Erythroblast (primary cell): ENCODE results near the gene C1QTNF2.

ENCODE experiments used
- GATA1 ChIP-seq: IDR thresholded peaks from 2 replicates; pipeline ENCODE4 v1.6.1; 2011; ENCODE audit warnings: low read depth, mild to moderate bottlenecking, control low read depth, low read length, moderate library complexity
- POLR2A ChIP-seq: IDR thresholded peaks from 2 replicates; pipeline ENCODE4 v1.6.1; 2011; ENCODE audit warnings: mild to moderate bottlenecking, low read length

DNA sequence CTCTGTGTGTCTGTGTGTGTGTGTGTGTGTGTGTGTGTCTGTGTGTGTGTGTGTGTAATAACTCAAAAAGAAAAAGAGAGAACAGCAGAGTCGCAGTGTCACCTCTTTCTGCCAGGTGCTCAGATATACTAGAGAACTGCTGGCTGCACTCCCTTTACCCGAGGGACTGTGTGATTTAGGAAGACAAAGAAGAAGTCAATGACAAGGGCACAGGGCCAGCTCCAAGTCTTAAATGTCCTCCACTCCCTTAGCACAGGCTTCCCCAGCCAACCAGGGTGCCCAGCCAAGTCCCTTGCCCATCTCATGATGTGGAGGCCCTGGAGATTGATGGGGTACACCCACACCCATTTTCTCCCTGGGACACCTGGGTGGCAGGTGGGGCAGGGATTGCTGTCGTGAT is 66.7 kb downstream of the C1QTNF2 start:
- TF ChIP-seq POLR2A (no peak), GATA1 (no peak)
